Activated T-helper 17 cell treated with anti-CD3 and anti-CD28 coated beads, Interleukin-2, amount 50 U/mL, for 72 hours (primary cell): Measurements from ENCODE around the gene HHIPL1. TPM values are rescaled to one million over a fixed set of nuclear protein-coding genes. Genes with fewer than 3 reads are reported as not detected.

Experiments
- ATAC-seq: fragments of 150-1000 bp; cut with Tn5 transposase; replicated peaks from 2 replicates; pipeline ENCODE4 v1.10.0; 2021; ENCODE audit warnings: mild to moderate bottlenecking, moderate library complexity
- H3K27ac Mint-ChIP-seq: one replicate; pipeline ENCODE4 v1.8.0; 2022; ENCODE audit warnings: mixed read lengths
- H3K27me3 Mint-ChIP-seq: one replicate; pipeline ENCODE4 v1.8.0; 2022; ENCODE audit warnings: mixed read lengths
- H3K36me3 Mint-ChIP-seq: one replicate; pipeline ENCODE4 v1.8.0; 2022; ENCODE audit warnings: low read depth, mild to moderate bottlenecking, mixed read lengths
- H3K4me1 Mint-ChIP-seq: one replicate; pipeline ENCODE4 v1.8.0; 2022; ENCODE audit warnings: mixed read lengths
- H3K4me3 Mint-ChIP-seq: one replicate; pipeline ENCODE4 v1.8.0; 2022; ENCODE audit warnings: mild to moderate bottlenecking, mixed read lengths
- H3K9me3 Mint-ChIP-seq: one replicate; pipeline ENCODE4 v1.8.0; 2022; ENCODE audit warnings: mixed read lengths
- total RNA-seq, 2 donors: library from RNA; stranded (reverse); gene quantifications; one replicate each; pipeline ENCODE4 v1.2.3, GENCODE V29; 2022

HHIPL1 gene
- total RNA-seq, 2 donors from 2014 or later = 0.19 TPM; not detected in 1

DNA sequence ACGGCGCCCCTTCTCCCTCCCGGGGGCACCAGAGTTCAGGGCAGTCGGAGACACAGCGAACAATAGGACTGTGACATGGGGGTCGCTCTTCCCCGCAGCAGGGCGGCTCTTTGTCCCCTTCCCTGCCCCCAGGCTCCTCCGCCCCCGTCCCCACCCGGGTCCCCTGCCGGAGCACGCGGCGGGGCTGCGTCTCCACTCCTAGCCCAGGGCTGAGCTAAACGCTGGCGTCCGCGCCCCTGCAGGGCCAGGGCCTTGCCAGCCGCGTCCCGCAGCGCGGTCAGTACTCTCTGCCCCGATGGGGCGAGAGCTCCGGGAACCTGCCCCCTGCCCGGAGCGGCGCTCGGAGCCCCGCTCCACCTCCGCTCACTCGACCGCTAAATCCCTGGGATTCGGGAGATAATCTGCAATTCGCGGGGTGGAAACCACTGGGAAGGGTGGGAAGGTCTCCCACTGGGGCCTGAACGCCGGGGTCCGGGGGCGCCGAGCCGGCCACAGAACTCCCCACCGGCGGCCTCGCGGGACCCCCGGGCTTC is 40.1 kb upstream of the HHIPL1 start:
- H3K27ac Mint-ChIP-seq = peak overlapping the region; percentile 39
- H3K36me3 Mint-ChIP-seq = no peaks in the 10 kb centered on the region
- H3K9me3 Mint-ChIP-seq = no peaks in the 10 kb centered on the region
- H3K27me3 Mint-ChIP-seq = no peaks in the 10 kb centered on the region
- H3K4me1 Mint-ChIP-seq = peaks cover 15% of the 10 kb centered on the region
- H3K4me3 Mint-ChIP-seq = peak overlapping the region; percentile 73
- peak; percentile 41 for ATAC-seq

DNA sequence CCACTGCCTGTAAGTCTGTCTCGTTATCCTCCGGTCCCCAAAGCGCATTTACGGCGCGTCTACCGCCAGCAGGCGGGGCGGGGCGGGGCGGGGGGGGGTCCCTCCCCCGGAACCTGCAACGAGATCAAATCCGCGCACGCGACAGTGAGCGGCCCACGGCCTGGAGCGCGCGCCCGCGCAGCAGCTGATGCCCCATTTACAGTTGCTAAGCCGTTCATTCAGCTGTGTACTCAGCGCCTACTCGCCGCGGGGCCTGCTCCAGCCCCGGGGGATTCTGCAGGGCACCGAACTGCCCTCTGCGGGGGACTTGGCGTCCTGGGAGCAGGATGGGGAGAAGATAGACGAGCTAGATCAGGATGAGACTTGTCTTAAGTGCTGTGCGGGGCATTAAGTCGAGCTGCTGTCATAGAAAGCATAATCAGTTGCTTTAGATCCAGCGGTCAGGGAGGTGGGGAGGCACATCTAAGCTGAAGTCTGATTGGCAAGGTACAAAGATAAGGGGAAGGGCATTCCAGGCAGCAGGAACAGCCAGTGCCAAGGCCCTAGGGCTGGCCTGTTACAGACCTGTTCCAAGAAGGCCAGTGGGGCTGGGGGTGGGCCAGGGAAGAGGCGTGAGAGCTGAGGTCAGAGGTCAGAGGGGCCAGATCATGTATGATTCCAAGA is 39.5 kb upstream of the HHIPL1 start:
- peak; percentile 37 for ATAC-seq
- Mint-ChIP-seq H3K4me3 (peak overlapping the region; percentile 73), H3K36me3 (no peaks in the 10 kb centered on the region), H3K4me1 (peaks cover 15% of the 10 kb centered on the region), H3K27ac (peak overlapping the region; percentile 39), H3K27me3 (no peaks in the 10 kb centered on the region), H3K9me3 (no peaks in the 10 kb centered on the region)

DNA sequence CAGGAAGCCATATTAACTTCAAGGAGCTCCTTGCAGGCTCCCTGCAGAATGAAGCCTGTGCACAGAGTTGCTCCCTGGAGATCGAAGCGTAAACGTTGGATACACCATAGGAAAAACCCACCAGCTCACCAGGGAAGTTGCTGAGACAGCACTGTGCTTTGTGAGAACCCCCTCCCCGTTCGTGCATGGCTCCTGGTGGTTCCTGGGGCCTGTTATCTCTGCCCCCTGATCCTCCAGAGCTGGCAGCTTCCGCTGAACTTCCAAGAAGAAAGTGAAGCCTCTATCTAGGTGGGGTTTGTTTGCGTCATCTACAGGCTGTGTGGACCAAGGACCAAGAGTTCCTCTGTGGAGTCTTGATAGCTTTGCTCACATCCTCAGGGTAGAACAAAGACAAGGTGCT is 38.6 kb upstream of the HHIPL1 start:
- ATAC-seq = no peak
- Mint-ChIP-seq H3K27ac (no peak overlapping the region), H3K36me3 (no peaks in the 10 kb centered on the region), H3K27me3 (no peaks in the 10 kb centered on the region), H3K9me3 (no peaks in the 10 kb centered on the region), H3K4me3 (no peak overlapping the region), H3K4me1 (peaks cover 15% of the 10 kb centered on the region)

DNA sequence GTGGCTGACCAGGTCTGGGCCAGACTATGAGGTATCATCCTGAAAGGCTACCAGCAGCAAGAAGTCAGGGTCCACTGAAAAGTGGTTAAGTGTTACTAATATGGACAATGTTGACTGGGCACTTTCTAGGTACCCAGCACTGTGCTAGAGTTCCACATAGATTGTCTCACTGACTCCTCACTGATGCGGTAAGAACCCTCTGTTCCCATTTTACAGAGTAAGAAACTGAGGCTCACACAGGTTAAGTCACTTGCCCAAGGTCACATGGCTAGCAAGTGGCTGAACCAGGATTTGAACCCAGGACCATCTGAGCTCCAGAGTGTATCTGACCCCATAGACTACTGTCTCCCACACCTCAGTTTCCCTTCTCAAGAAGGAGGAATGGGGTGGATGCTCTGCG is 36.3 kb upstream of the HHIPL1 start:
- Mint-ChIP-seq H3K4me3 (no peak overlapping the region), H3K9me3 (no peaks in the 10 kb centered on the region), H3K27ac (no peak overlapping the region), H3K4me1 (peaks cover 6% of the 10 kb centered on the region), H3K36me3 (no peaks in the 10 kb centered on the region), H3K27me3 (no peaks in the 10 kb centered on the region)
- ATAC-seq = no peak

DNA sequence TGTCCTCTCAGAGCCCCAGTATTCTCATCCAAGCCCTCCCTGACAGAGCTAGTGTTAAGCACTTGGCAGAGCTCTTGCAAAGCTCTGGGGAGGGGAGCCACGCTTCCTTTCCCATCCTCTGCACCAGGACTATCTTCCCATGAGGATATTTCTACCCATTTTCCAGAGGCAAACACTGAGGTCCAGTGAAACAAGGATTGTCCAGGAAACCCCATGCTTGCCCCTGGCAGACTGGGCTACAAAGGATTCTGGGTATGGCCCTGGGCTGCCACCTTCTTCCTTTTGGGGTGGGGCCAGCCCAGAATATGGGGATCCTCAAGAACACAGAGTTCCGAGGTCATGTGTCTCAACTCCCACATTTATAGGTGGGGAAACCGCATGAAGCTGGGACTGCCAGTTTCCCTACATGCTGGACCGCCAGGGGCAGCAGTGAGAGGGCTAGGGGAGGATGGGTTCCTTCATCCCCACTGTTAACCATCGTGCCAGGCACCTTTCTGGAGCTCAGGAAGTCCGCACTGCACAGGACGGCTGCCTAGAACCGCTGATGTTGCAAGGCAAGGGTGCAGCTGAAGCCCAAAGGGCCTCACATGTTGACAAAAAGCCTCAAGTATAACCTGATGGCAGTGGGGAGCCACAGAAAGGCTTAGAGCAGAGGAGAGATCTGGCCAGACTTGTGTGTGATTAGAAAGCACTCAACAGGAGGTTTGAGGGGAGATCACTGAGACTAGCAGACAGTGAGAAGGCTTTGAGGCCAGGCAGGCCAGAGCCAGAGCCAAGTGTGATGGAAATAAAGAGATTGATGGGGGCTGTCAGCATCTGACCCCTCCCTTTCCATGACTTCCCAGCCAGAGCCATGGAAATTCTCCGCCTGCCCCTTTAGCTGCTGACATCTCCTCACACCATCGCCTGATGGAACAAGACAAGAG is 35.4 kb upstream of the HHIPL1 start:
- no peaks in the 10 kb centered on the region for H3K27me3 Mint-ChIP-seq
- H3K4me3 Mint-ChIP-seq = no peak overlapping the region
- H3K9me3 Mint-ChIP-seq = no peaks in the 10 kb centered on the region
- H3K36me3 Mint-ChIP-seq = no peaks in the 10 kb centered on the region
- no peak for ATAC-seq
- H3K27ac Mint-ChIP-seq = no peak overlapping the region
- peaks cover 6% of the 10 kb centered on the region for H3K4me1 Mint-ChIP-seq

- Mint-ChIP-seq H3K4me1 (no peaks in the 10 kb centered on the region), H3K27ac (no peak overlapping the region), H3K27me3 (peaks cover 14% of the 10 kb centered on the region), H3K36me3 (no peaks in the 10 kb centered on the region), H3K9me3 (no peaks in the 10 kb centered on the region), H3K4me3 (no peak overlapping the region)
- no peak for ATAC-seq
Measured at GRCh38 chr14:99611646-99612045, 33.3 kb upstream of the HHIPL1 start.

DNA sequence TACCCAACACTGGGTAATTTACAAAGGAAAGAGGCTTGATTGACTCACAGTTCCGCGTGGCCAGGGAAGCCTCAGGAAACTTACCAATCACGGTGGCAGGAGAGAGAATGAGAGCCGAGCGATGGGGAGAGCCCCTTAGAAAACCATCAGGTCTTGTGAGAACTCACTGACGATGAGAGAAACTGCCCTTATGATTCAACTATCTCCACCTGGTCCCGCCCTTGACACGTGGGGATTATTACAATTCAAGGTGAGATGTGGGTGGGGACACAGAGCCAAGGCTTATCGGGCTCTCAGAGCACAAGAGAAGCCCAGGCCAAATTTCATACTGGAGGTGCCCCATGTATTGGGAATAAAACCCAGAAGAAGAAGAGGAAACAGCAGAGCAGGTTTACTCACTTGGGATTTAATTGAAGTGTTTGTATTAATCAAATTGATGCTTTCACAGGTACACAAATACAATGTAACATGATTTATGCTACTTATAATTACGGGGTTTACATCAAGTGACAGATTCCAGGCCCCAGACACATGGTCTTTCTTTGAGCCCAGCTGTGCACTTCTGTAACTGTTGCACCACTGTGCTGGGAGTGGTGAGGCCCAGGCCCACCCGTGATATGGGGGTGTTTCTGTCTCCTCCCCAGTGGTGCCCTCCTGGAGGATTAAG is 32.7 kb upstream of the HHIPL1 start:
- H3K4me3 Mint-ChIP-seq = no peak overlapping the region
- peak; percentile 64 for ATAC-seq
- H3K4me1 Mint-ChIP-seq = no peaks in the 10 kb centered on the region
- H3K27me3 Mint-ChIP-seq = peaks cover 14% of the 10 kb centered on the region
- H3K9me3 Mint-ChIP-seq = no peaks in the 10 kb centered on the region
- H3K36me3 Mint-ChIP-seq = no peaks in the 10 kb centered on the region
- H3K27ac Mint-ChIP-seq = no peak overlapping the region

DNA sequence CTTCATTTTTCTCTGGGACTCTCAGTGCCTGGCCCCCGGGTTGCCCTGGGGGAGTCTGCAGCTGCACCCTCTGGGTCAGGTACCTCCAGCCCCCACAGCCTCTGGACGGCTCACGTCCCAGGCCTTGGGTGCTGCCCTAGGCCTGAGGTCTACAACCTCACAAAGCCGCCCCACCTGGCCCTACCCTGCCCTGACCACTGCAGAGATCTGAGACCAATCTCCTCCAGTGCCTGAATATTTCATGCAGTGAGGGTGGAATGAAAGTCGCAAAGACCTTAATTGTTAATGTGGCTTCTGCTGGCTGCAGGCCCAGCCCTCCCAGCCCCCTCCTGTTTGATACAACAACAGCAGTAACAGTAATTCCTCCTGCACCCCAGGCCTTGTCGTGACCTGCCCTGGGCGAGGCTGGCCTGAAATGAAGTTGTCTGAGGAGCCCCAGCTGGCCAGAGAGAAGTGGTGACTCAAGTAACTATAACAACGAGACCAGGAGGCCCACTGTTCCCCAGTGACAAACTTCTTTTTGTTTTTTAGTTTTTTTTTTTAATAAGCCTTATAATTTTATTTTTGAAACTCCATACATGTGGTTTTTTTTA is 32.1 kb upstream of the HHIPL1 start:
- no peaks in the 10 kb centered on the region for H3K36me3 Mint-ChIP-seq
- H3K27ac Mint-ChIP-seq = no peak overlapping the region
- no peak for ATAC-seq
- H3K4me3 Mint-ChIP-seq = no peak overlapping the region
- H3K9me3 Mint-ChIP-seq = no peaks in the 10 kb centered on the region
- no peaks in the 10 kb centered on the region for H3K4me1 Mint-ChIP-seq
- peaks cover 14% of the 10 kb centered on the region for H3K27me3 Mint-ChIP-seq

DNA sequence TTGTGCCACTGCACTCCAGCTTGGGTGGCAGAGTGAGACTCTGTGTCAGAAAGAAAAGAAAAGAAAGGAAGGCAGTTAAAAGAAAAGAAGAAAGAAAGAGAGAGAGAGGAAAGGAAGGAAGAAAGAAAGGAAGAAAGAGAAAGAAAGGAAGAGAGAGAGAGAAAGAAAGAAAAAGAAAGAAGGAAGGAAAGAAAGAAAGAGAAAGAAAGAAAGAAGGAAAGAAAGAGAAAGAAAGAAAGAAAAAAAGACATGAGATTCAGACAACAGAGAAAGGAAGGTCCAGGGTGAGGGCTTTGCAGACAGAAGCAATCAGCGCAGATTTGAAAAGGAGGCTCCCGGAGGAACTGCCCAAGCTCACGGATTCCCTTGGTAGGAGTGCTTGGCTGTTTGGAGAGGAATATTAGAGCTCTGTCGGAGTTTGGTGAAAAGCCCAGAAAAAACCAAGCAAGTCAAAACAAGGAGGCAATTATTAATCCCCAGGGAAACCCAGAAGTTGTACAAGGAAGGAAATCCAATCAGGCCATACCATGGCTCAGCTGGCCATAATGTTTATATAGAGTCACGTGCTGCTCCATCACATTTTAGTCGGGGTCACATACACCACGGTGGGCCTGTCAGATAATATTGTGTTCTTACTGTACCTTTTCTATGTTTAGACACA is 29.3 kb upstream of the HHIPL1 start:
- Mint-ChIP-seq H3K27me3 (peaks cover 14% of the 10 kb centered on the region), H3K4me1 (no peaks in the 10 kb centered on the region), H3K27ac (no peak overlapping the region), H3K4me3 (no peak overlapping the region), H3K9me3 (no peaks in the 10 kb centered on the region), H3K36me3 (no peaks in the 10 kb centered on the region)
- no peak for ATAC-seq

DNA sequence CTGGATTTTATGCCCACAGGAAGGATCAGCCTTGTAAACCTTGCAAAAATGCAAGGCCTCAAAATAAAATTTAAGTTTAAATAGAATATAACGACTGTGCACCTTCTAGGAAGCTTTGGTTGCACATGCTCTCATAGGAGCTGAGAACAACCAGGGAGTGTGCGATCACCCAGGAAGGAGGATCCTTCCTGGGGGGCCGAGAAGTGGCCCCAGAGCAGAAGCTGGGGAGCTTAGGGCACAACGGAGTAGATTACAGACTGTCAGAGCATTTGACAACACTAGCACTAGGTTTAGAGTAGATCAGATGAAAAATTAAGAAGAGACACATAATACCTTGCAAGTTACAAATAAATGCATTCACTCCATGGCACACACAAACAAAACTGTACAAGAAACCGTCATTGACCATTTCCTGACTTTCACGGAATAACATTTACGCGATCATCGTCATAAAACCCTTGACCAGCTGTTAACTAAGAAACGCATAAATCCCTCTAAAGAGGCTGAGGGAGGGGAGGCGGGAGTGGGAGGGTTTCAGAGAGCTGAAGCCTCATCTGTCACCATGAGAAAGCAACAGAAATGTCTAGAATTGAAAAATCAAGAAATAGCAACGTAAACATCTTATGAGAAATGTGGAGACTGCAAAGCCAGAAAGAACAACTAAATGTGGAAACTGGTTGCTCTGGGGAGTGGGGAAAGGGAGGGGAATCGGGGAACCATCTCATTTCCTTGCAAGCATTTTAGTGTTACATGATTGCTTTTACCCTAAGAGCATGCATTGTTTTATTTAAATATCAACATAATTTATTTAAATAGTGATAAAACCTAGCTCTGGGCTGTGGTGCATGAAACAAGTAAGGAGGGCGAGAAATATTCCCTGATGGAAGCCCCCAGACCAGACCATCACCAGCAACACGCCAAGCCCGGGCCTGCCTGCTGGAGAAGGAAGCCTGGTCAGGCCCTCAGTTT is 27.8 kb upstream of the HHIPL1 start:
- ATAC-seq = no peak
- Mint-ChIP-seq H3K4me3 (no peak overlapping the region), H3K27ac (no peak overlapping the region), H3K9me3 (no peaks in the 10 kb centered on the region), H3K4me1 (no peaks in the 10 kb centered on the region), H3K36me3 (no peaks in the 10 kb centered on the region), H3K27me3 (peaks cover 16% of the 10 kb centered on the region)

GRCh38 chr14:99619835-99620834 is 24.8 kb upstream of the HHIPL1 start:
- Mint-ChIP-seq H3K4me1 (no peaks in the 10 kb centered on the region), H3K4me3 (no peak overlapping the region), H3K9me3 (no peaks in the 10 kb centered on the region), H3K36me3 (no peaks in the 10 kb centered on the region), H3K27ac (no peak overlapping the region), H3K27me3 (peaks cover 31% of the 10 kb centered on the region)
- ATAC-seq = no peak

DNA sequence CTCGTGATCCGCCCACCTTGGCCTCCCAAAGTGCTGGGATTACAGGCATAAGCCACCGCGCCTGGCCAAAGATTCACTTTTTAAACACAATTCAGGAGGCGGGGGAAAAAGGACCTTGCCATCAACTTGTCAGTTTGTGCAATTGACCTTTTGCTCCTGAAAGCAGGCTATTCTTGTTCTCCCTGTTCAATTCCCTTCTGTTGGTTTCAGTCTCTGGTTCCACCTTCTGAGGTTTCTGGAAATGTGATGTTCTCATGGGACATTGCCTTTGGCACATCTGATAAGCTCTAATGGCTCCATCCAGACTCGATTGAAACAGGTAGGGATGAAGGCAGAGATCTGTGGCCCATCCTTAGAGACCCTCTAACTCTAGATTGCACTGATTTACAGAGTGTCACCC is 23.0 kb upstream of the HHIPL1 start:
- no peak overlapping the region for H3K27ac Mint-ChIP-seq
- ATAC-seq = no peak
- H3K4me1 Mint-ChIP-seq = no peaks in the 10 kb centered on the region
- no peaks in the 10 kb centered on the region for H3K9me3 Mint-ChIP-seq
- H3K27me3 Mint-ChIP-seq = peaks cover 27% of the 10 kb centered on the region
- H3K4me3 Mint-ChIP-seq = no peak overlapping the region
- no peaks in the 10 kb centered on the region for H3K36me3 Mint-ChIP-seq
